NT2/D1 (cell line): ENCODE results near the gene HEBP1.

Experiments used
- DNase-seq: peaks from one replicate; pipeline ENCODE4 v3.0.0-alpha.2; 2011; ENCODE audit warnings: low read depth, low spot score
- H3K27me3 ChIP-seq: 2 replicates; pipeline ENCODE4 v1.6.0; 2011; ENCODE audit warnings: mild to moderate bottlenecking; ENCODE audit not compliant: insufficient read length, insufficient read depth
- H3K36me3 ChIP-seq: 2 replicates; pipeline ENCODE4 v1.6.1; 2011; ENCODE audit warnings: mild to moderate bottlenecking, low read length, mixed read lengths; ENCODE audit not compliant: insufficient read depth, insufficient read length
- H3K4me1 ChIP-seq: 2 replicates; pipeline ENCODE4 v1.5.1; 2011; ENCODE audit not compliant: insufficient read depth, insufficient read length
- H3K4me3 ChIP-seq: 2 replicates; pipeline ENCODE4 v1.5.1; 2011; ENCODE audit warnings: low read depth; ENCODE audit not compliant: insufficient read length
- H3K9ac ChIP-seq: 2 replicates; pipeline ENCODE4 v1.6.0; 2011; ENCODE audit warnings: low read depth; ENCODE audit not compliant: insufficient read length
- H3K9me3 ChIP-seq: 2 replicates; pipeline ENCODE4 v1.5.1; 2011; ENCODE audit warnings: mild to moderate bottlenecking, low read length; ENCODE audit not compliant: insufficient read depth
- SUZ12 ChIP-seq: IDR thresholded peaks from 2 replicates; pipeline ENCODE4 v1.6.1; 2011; ENCODE audit not compliant: insufficient read length, insufficient read depth; ENCODE audit errors: extremely low read depth
- YY1 ChIP-seq: IDR thresholded peaks from 2 replicates; pipeline ENCODE4 v1.6.1; 2011; ENCODE audit not compliant: insufficient read length, insufficient read depth
- ZNF274 ChIP-seq: IDR thresholded peaks from 2 replicates; pipeline ENCODE4 v1.6.1; 2011; ENCODE audit warnings: mild to moderate bottlenecking, low read depth, low read length

The HEBP1 gene, protein sequence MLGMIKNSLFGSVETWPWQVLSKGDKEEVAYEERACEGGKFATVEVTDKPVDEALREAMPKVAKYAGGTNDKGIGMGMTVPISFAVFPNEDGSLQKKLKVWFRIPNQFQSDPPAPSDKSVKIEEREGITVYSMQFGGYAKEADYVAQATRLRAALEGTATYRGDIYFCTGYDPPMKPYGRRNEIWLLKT

DNA sequence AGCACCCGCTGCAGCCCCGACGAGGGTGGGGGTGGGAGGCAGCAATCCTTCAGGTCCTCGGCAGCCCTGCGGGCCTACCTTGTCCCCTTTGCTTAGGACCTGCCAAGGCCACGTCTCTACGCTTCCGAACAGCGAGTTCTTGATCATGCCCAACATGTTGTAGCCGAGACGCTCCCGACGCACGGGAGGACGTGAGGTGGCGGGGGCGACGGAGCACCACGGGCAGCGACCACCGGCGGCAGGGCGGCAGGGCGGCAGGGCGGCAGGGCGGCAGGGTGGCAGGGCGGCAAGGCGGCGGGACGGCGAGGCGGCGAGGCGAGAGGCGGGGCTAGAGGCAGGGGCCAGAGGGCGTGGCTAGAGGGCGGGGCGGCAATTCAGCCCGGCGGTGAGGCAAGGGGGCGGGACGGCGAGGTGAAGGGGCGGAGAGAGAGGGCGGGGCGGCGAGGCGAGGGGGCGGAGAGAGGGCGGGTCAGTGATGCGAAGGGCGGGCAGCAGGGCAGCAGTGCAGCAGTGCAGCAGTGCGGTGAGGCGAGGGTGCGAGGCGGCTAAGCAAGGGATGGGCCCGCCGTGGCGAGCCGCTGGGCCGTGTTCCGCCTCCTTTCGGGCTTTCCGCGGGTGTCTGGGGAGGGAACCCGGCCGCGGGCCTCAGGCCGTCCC is at the start of gene HEBP1:
HEBP1 (minus strand) TSS at position 307 of the 657 bp plus-strand sequence; CDS start at position 156, 151 bp downstream.
- Histone ChIP-seq H3K4me3 (peak within 1 kb of the TSS; percentile 86), H3K27me3 (peaks cover 22% of the 10 kb centered on the region), H3K36me3 (peaks cover 12% of the 10 kb centered on the region), H3K4me1 (no peaks in the 10 kb centered on the region), H3K9me3 (no peaks in the 10 kb centered on the region), H3K9ac (peak within 1 kb of the TSS; percentile 92)
- TF ChIP-seq SUZ12 = no peak
- no peak for TF ChIP-seq YY1
- TF ChIP-seq ZNF274 = no peak
- peak; percentile 98 for DNase-seq

GRCh38 chr12:13049816-13050215 is 49.8 kb upstream of the HEBP1 start:
- DNase-seq = no peak
- Histone ChIP-seq H3K9me3 (peaks cover 34% of the 10 kb centered on the region), H3K27me3 (no peaks in the 10 kb centered on the region), H3K36me3 (no peaks in the 10 kb centered on the region), H3K9ac (no peak overlapping the region), H3K4me1 (peaks cover 3% of the 10 kb centered on the region), H3K4me3 (no peak overlapping the region)
- TF ChIP-seq YY1 (no peak), SUZ12 (no peak), ZNF274 (no peak)

GRCh38 chr12:13046964-13047363 is 46.9 kb upstream of the HEBP1 start:
- peaks cover 10% of the 10 kb centered on the region for H3K27me3 ChIP-seq
- H3K9ac ChIP-seq = no peak overlapping the region
- H3K36me3 ChIP-seq = no peaks in the 10 kb centered on the region
- peaks cover 8% of the 10 kb centered on the region for H3K9me3 ChIP-seq
- no peak overlapping the region for H3K4me3 ChIP-seq
- no peak for DNase-seq
- peaks cover 6% of the 10 kb centered on the region for H3K4me1 ChIP-seq
- TF ChIP-seq ZNF274 = no peak
- TF ChIP-seq SUZ12 = no peak
- TF ChIP-seq YY1 = no peak

DNA sequence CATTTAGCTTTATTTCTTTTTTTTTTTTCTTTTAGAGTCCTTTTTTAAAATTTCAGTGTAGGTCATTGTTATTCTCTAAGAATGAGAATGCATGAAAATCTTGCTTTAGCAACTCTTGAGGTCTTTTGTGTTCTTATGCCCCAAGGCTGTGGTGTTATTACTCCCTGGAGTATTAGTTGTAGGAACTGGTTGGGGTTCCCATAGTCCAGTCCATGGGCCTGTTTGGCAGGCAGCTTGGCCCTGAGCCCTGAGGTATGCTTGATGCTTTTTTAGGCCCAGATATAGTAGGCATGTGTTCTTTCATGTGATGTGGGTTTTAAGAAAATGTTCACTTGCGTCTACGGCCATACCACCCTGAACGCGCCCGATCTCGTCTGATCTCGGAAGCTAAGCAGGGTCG is 45.8 kb upstream of the HEBP1 start:
- Histone ChIP-seq H3K27me3 (peaks cover 10% of the 10 kb centered on the region), H3K36me3 (no peaks in the 10 kb centered on the region), H3K4me3 (no peak overlapping the region), H3K4me1 (peaks cover 6% of the 10 kb centered on the region), H3K9ac (no peak overlapping the region), H3K9me3 (0 out of 2 replicates have a peak, but pooled peaks cover 7% of the 10 kb centered on the region)
- DNase-seq = no peak
- TF ChIP-seq SUZ12 (no peak), YY1 (no peak), ZNF274 (no peak)

DNA sequence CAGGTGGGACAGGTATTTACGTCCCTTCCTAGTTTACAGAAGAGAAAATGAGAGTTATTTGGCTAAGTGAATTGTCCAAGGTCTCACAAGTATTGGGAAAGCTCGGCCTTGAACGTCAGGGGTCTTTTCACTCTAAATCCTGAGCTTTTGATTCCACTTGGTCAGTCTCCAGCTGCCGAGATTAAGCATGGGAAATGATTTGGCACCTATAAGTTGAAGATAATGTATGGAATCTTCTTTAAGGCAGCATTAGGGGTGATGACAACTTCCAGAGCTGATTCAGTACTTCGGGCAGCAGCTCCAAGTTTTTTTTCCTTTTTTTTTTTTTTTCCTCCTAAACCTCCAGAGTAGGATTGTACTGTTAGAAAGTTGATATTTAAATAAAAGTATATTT is 44.8 kb upstream of the HEBP1 start:
- no peak for TF ChIP-seq ZNF274
- no peak for TF ChIP-seq SUZ12
- no peak for TF ChIP-seq YY1
- DNase-seq = no peak
- peak overlapping the region; percentile 92 for H3K4me3 ChIP-seq
- H3K4me1 ChIP-seq = peaks cover 6% of the 10 kb centered on the region
- H3K9ac ChIP-seq = peak overlapping the region; percentile 93
- H3K27me3 ChIP-seq = peaks cover 10% of the 10 kb centered on the region
- H3K9me3 ChIP-seq = 0 out of 2 replicates have a peak, but pooled peaks cover 7% of the 10 kb centered on the region
- H3K36me3 ChIP-seq = no peaks in the 10 kb centered on the region

- no peaks in the 10 kb centered on the region for H3K36me3 ChIP-seq
- H3K9me3 ChIP-seq = 0 out of 2 replicates have a peak, but pooled peaks cover 7% of the 10 kb centered on the region
- peak; percentile 84 for DNase-seq
- H3K4me1 ChIP-seq = peaks cover 6% of the 10 kb centered on the region
- H3K27me3 ChIP-seq = peaks cover 10% of the 10 kb centered on the region
- peak; percentile 89 for TF ChIP-seq YY1
- TF ChIP-seq ZNF274 = no peak
- no peak for TF ChIP-seq SUZ12
- H3K4me3 ChIP-seq = peak within 1 kb of the TSS; percentile 92
- H3K9ac ChIP-seq = peak within 1 kb of the TSS; percentile 93
Observed at GRCh38 chr12:13044002-13044905, 44.2 kb upstream of the HEBP1 start, which contains the start of gene FAM234B. Gene FAM234B (plus strand): TSS chr12:13044381. CDS start chr12:13044404, 23 bp downstream.
